ENCODE data around the gene MFSD12.

DNA sequence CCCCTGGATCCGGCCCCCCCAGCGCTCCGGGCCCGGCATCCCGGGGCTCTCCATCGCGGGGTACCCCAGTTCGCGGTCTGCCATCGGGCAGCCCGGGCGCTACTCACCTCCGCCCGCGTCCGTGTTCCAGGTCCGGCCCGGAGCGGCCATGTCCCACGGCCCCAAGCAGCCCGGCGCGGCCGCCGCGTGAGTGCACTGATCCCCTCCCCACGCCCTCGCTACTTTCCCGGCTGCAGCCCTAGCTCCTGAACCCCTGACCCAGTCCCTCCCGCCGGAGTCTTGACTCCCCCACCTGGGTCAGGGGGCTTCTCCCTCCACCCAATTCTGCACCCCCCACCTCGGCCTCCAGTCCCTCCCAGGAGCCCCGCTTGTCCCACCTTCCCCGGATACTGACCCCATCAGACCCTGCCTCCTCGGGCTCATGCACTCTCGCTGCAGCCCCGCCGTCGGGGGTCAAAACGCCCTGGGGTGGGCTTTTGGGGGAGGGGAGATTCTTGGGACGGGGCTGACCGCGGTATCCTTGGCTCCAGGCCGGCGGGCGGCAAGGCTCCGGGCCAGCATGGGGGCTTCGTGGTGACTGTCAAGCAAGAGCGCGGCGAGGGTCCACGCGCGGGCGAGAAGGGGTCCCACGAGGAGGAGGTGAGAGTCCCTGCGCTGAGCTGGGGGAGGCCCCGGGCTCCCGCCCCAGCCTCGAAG is 15.9 kb upstream of the MFSD12 start:
- TF ChIP-seq, protein P1, sequence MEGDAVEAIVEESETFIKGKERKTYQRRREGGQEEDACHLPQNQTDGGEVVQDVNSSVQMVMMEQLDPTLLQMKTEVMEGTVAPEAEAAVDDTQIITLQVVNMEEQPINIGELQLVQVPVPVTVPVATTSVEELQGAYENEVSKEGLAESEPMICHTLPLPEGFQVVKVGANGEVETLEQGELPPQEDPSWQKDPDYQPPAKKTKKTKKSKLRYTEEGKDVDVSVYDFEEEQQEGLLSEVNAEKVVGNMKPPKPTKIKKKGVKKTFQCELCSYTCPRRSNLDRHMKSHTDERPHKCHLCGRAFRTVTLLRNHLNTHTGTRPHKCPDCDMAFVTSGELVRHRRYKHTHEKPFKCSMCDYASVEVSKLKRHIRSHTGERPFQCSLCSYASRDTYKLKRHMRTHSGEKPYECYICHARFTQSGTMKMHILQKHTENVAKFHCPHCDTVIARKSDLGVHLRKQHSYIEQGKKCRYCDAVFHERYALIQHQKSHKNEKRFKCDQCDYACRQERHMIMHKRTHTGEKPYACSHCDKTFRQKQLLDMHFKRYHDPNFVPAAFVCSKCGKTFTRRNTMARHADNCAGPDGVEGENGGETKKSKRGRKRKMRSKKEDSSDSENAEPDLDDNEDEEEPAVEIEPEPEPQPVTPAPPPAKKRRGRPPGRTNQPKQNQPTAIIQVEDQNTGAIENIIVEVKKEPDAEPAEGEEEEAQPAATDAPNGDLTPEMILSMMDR (IDR thresholded peaks at IDR 0.05; ENCODE audit: insufficient read depth, low read length) = no peak
- TF ChIP-seq POLR2AphosphoS5 (IDR thresholded peaks at IDR 0.05; ENCODE audit: low read depth) (no peak), REST (IDR thresholded peaks at IDR 0.05; ENCODE audit: insufficient replicate concordance, low read depth) (no peak), SPI1 (IDR thresholded peaks at IDR 0.05; ENCODE audit: borderline replicate concordance, low read depth) (no peak), GABPA (IDR thresholded peaks at IDR 0.05; ENCODE audit: low read depth) (no peak)
